ACHN (cell line): ENCODE results near the gene PAFAH1B1.

Experiments
- DNase-seq: peaks from one replicate; pipeline ENCODE4 v3.0.0-alpha.2; 2015
- in situ Hi-C: cut with HindIII; loops from 2 replicates; pipeline ENCODE4 v1.10.0; 2017; ENCODE audit warnings: low sequenced_read_pairs, low pct_ligation_motif_present, low pct_unique_long_range_greater_than_20kb

The PAFAH1B1 gene

GRCh38 chr17:2707721-2708584 lies 114.5 kb downstream of the PAFAH1B1 start:
- in situ Hi-C loops, result no loop called here
- peak; percentile 41 for DNase-seq

GRCh38 chr17:2708585-2709182 lies 115.2 kb downstream of the PAFAH1B1 start:
- DNase-seq, result no peak
- in situ Hi-C loops, result no loop called here

DNA sequence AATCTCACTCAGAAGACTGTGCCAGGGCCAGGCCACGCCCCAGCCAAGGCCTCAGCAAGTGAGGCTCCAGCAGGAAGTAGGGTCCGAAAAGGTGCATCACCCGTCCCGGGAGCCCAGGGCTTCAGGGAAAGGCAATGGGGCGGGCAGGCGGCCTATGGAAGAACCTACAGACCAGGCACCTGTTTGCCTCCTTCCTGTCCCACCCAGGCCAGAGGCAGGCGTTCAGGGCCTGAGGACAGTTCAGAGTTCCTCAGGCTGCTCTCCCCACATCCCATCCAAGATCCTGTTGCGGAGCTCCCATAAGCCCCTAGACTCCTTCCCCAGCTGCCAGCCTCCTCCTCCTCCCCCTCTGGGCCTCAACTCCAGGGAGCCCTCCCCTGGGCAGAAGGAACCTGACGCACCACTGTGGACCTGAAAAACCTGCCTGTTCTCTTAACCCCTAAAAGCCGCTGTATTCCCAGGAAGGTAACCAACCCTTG lies 115.8 kb downstream of the PAFAH1B1 start:
- DNase-seq, result no peak
- in situ Hi-C loops, result no loop called here

DNA sequence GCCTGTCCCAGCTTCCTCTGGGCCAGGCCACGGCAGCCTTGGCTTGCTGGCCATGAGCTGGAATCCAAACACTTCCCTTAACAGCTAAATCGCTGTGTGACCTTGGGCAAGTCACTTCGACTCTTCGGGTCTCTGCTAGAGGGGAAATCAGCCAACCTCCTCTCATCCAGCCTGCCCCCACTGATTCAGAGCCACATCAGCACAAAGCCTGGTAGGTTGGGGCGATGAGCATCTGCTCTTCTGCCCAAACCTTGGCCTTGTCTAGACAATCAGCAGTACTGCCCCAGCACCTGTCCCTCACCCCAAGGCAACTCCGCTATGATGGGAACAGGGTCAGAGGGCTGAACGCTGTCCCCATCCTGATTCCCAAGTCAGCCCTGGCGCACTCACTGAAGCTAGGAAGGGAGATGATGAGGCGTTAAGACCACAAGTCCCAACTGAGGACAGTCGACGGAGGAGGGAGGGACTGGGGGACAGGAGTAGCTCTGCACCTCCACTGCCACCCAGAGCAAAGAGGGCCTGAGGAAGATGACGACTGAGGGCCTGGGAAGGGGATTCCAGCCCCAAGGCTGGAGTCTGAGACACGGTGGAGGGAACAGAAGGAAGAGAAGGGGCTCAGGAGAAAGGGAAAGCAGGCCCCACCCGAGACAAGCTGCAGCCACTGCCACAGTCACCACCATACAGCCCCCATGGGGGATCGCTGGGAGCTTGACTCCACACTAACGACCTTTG lies 116.8 kb downstream of the PAFAH1B1 start:
- in situ Hi-C loops, result no loop called here

DNA sequence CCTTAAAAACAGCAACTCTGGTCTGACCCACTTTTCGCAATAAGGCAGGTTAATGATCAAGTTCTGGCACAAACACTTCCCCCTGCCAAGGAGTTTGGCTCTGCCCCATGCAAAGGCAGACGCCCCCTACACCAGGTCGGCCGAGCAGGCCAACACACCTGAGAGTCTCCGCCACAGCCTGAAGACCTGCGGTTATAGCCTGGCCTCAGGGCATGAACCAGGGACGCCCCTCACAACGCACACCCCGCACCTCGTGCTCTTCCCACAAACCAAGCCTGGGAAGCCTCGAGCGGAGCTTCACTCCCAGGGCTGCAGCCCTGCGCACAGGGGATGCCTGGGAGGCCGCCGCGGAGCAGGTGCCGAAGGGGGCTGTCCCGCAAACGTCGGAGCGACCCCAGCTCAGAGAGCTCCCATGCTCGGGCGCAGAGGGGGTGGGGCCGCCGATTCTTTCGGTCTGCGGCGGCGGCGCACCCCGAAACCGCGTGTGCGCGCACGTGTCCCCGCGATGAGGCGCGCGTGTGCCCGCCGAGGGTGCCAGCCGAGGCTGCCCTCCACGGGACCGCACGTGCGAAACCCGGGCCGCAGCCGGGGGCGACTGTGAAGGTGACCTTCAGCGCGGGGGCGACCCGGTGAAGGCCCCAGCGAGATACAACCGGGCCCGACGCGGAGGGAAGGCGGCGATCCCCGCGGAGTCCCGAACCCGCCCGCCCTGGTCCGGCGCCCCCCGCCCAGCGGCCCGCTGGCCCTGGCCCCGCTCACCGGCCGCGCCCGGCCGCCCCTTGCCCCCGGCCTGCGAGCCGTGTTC lies 117.6 kb downstream of the PAFAH1B1 start:
- in situ Hi-C loops, result no loop called here
- peak; percentile 55 for DNase-seq

More for the DNA sequence above, 116.8 kb downstream of the PAFAH1B1 start:
- DNase-seq, result no peak

DNA sequence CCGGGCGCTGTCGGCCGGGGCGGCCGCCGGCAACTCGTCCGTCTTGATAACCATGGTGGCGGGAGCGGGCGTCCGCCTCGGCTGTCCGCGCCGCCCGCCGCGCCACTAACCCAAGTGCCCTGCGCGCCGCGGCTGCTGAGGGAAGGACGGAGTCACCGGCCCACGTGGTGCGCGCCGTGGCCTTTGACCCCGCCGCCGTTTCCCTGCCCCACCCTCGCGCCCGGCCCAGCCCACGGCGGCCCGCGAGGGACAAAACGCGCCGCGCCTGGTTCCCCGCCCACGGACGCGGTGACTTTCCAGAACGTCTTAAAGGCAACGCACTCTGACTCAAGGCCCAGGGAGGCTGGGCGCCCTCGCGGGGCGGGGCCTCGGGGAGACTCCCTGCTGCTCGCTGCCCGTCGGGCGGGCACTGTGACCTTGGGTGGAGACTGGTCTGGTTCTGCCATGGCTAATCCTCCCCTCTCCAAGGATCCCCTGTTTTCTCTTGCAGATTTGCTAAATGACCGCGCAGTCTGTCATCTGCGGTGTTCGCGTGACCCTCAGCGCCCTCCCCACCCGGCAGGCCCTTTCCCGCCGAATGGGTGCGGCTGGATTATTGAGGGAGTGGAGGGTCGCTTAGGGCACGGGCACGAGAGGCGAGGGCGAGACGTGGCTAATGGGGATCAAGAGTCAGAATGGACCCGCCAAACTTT lies 118.3 kb downstream of the PAFAH1B1 start, which contains the start of gene CLUH:
Gene CLUH (minus strand): TSS at position 157 of the 692 bp plus-strand sequence. CDS start 103 bp downstream, at position 54.
- in situ Hi-C loops, result no loop called here

DNA sequence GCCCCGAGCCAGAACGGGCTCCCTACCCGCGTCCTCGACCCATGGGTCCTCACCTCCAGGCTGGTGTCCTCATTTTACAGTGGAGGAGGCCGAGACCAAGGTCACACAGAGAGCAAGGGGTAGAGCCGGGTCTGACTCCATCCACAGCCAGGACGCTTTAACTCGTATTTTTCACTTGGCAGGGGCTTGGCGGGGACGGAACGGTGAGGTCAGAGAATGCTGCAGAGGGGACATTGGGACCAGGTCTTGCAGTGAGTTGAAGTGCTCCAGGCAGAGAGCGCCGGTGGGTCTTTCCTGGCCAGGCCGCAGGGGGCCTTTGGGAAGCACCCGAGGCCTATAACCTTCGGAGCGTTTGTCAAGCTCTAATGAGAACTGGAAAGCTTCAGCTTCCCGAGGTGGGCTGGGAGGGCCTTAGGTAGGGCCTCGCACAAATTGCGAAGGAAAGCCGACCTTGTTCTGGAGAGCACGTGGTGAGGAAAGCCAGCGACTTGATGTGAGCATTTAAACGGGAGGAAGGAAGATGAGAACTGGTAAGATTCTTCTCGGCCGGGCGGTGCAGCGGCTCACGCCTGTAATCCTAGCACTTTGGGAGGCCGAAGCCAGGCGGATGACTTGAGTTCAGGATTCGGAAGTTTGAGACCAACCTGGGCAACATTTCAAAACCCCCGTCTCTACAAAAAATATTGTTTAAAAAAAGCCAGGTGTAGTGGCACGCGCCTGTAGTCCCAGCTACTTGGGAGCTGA lies 119.0 kb downstream of the PAFAH1B1 start:
- in situ Hi-C loops, result no loop called here
- DNase-seq, result peak; percentile 8

More for the DNA sequence above, 118.3 kb downstream of the PAFAH1B1 start, which contains the start of gene CLUH:
- peak; percentile 98 for DNase-seq

DNA sequence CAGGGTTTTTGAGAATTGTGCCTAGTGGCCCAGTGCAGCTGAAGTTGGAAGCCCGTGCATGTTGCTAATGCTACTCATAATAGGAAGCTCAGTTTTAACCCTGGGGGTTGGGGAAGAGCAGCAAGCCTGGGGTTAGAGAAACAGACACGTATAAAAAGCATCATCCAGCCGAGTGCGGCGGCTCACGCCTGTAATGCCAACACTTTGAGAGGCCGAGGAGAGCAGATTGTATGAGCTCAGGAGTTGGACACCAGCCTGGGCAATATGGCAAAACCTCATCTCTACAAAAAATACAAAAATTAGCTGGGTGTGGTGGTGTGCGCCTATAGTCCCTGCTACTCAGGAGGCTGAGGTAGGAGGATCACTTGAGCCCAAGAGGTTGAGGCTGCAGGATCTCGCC lies 120.4 kb downstream of the PAFAH1B1 start:
- in situ Hi-C loops, result no loop called here
- no peak for DNase-seq

GRCh38 chr17:2716649-2717048 lies 123.2 kb downstream of the PAFAH1B1 start:
- in situ Hi-C loops, result no loop called here
- DNase-seq, result no peak

DNA sequence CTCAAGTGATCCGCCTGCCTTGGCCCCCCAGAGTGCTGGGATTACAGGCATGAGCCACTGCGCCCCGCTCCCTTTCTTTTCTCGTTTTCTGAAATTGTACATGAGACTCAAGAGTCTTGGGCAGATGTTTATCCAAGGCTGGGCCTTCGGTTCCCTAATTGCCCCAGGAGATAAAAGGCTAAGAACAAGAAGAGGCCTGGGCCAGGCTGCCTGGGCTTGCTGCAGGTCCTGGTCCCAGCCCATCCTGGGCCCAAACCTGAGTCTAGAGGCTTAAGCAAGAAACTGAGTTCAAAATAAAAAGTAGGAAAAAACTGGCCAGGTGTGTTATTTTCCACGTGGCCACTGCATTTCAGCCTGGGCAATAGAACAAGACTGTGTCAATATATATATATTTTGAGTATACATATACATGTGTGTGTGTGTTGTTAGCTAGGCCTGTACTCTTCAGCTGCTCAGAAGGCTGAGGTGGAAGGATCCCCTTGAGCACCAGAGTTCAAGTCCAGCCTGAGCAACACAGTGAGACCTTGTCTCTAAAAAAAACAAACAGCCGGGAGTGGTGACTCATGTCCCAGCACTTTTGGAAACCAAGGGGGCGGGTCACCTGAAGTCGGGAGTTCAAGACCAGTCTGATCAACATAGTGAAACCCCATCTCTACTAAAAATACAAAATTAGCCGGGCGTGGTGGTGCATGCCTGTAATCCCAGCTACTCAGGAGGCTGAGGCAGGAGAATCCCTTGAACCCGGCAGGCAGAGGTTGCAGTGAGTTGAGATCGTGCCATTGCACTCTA lies 124.9 kb downstream of the PAFAH1B1 start:
- in situ Hi-C loops, result no loop called here
- DNase-seq, result no peak

DNA sequence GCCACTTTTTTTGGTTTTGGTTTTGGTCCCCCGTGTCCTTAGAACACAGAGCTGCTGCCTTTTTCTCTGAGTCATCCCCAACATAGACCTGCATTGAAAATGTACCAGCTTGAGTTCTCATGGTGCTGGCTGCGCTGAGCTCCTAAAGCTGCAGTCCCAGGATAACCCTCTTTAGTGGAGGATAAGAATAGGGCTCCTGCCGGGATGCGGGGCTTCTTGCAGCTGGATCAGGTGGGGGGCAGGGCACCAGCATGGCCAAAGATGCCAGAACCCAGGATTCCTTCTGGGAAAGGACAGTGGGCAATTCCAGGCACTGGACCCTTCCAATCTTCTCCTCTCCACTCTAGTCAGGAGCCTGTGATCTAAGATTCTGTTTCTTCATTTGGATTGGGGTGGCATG lies 126.4 kb downstream of the PAFAH1B1 start:
- in situ Hi-C loops, result no loop called here
- DNase-seq, result no peak

DNA sequence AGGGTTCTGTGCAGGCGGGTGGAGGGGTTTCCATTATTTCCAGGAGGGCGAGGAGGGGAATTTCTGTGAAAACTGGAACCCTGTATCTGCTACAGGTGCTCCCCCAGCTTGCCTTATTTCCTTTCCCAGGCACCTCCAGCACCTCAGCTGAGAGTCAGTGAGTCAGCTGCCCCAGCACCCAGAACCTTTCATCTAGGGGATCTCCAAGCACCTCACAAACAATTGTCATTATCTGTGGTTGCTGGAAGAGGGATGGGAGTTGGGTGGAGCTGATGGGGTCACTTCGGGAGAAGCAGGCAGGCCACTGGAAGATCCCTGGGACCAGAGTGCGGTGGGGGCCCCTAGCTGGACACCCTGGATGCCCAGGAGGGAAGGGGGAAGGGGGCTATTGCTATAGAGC lies 128.1 kb downstream of the PAFAH1B1 start:
- in situ Hi-C loops, result no loop called here
- DNase-seq, result no peak

- in situ Hi-C loops, result no loop called here
- no peak for DNase-seq
Measured at GRCh38 chr17:2722611-2723010, 129.2 kb downstream of the PAFAH1B1 start.

DNA sequence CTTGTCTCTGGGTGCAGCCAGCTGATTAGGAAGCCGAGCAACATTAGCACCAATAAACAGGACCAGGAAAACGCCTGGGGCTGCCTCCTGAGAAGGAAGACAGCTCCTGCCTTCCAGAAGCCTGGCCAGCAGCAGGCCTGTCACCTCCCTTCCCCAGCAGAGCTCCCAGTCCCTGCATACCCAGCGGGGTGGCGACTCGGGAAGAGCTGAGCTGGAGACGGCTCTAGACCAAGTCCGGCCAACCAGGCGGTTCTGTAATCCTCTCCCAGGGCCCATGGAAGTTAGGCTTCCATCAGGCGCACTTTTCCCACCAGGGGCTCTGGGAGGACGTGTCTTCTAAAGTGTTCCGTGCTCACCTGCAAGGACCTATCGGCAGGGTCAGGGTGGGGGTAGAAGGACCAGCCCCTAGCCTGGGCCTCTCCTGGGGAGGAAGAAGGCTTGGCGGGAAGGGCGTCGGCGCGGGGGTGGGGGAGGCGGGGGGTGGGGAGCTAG lies 130.1 kb downstream of the PAFAH1B1 start:
- no peak for DNase-seq

DNA sequence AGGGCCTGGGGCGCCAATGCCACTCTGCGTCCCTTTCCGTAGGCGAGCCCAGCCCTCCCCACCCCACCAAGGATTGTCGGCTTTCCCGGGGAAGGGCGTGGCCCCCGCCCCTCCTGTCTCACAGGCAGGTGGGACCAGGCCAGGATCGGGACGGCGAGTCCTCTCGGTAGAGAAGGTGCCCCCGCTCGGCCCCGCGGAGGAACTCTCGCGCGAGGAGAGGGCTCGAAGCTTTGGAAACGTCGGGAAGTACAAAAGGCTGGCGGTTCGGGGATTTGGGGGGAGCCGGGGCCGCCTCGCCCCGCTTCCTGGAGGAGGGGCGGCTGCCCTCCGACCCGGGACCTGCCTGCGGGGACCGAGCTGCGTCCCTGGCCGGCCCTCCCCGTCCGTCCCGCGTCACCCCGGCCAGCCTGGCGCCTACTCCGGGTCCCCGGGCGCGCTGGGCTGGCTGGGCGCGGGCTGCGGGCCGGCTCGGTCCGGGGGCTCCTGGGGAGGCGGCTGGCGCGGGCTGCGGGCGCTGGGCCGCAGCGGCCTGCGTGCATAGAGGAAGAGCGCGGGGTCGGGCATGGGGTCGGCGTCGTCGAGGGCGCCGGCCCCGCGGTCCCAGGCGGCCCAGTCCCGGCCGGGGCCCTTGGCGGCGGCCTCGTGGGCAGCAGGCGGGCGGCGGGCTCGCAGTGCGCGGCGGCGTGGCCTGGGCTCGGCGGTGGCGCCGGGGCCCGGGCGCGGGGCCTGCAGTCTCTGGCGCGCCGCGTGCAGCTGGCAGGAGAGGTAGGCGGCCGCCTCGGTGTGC lies 130.7 kb downstream of the PAFAH1B1 start:
- in situ Hi-C loops, result no loop called here
- DNase-seq, result no peak

More for the DNA sequence above, 130.1 kb downstream of the PAFAH1B1 start:
- in situ Hi-C loops, result no loop called here

DNA sequence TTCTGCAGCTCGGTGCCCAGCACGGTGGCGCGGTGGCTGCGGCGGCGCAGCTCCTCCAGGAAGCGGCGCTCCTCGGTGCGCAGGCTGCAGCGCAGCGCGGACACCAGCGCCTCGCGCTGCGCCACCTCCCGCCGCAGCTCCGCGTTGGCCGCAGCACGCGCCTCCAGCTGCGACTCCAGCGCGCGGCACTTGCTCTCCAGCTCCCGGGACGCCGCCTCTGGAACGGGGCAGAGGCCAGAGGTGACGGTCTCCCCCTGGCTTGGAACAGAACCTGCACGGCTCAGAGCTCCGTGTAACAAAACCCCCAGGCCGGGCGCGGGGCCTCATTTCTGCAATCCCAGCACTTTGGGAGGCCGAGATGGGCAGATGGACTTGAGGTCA lies 131.3 kb downstream of the PAFAH1B1 start:
- in situ Hi-C loops, result no loop called here
- DNase-seq, result no peak
